ENCODE measurements around the gene HOXD8.

HOXD8 gene

DNA sequence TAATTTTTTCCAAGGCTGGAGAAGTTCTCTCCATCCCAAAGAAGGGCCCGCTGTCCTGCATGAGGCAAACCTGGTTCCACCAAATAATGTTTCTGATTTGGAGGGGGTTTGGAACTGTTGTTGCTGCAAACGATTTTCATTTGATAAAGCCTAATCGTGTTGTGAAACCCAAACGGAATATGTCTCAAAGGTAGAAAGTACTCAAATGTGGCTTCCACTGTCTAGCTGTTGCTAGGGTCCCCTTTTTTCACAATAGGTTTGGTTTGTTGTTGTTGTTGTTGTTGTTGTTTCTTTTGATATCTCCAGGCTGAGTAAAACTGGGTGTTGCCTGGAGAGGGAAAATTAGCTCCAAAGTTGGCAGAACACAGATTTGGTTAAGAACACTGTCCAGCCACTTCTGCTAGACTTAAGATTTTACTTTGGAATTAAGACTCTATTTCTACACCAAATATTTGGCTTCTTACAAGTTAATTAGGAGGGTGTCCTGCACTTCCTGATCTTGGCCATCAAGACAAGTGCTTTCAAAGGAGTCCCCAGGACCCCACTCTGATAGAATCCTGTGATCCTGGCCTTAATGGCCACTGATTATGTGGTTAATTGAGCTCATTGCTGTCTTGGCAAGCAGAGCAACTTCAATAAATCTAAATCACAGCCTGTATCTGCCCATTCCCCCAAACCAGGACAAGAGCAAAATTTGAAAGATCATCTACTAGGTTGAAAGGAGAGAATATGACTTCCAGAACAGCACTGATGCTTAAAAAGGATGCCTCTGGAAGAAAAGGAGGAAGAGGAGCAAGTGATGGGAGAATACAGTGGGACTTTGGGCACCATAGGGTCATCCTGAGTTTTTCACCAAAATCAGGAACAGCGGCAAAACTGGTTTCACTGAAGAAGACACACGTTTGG lies 40.3 kb upstream of the HOXD8 start:
- H3K9me3 ChIP-seq (ENCODE audit: control insufficient read depth, insufficient read depth, low read depth, low read length): no peaks in the 10 kb centered on the region
- H3K36me3 ChIP-seq (ENCODE audit: control insufficient read depth in 2 of 2, insufficient read depth in 1 of 2, low read length in 2 of 2): peaks cover 0 to under 1% of the 10 kb centered on the region in 2 experiments; a peak in 1 of 3 replicates
- ChIA-PET CTCF (interaction anchor here (0.6 to 5.6 kb wide), 13 partner anchors 8 to 1058 kb away, joined by 3 to 33 read pairs (median 3); no protein-coding TSS in a partner anchor), POLR2A (interaction anchor here (1.4 to 1.7 kb wide), 2 partner anchors 9 to 15 kb away, joined by 3 to 5 read pairs; no protein-coding TSS in a partner anchor)
- no peaks in the 10 kb centered on the region for H3K4me1 ChIP-seq (ENCODE audit: control insufficient read depth, insufficient read depth, low read length)
- no peak overlapping the region for H3K27ac ChIP-seq (ENCODE audit: extremely low read depth, low read depth, low read length)
- no peak for TF ChIP-seq ZNF366 (tag by site-specific recombination; conservative IDR thresholded peaks at IDR 0.05)
- TF ChIP-seq GLI2 (tag by site-specific recombination; IDR thresholded peaks at IDR 0.05; ENCODE audit: borderline replicate concordance, low read depth): no peak
- no peak for TF ChIP-seq ZNF76 (tag by site-specific recombination; IDR thresholded peaks at IDR 0.05; ENCODE audit: borderline replicate concordance, low read depth)
- TF ChIP-seq ZNF514 (tag by site-specific recombination; IDR thresholded peaks at IDR 0.05): no peak
- TF ChIP-seq ZNF221 (tag by site-specific recombination; IDR thresholded peaks at IDR 0.05; ENCODE audit: borderline replicate concordance): no peak
- TF ChIP-seq, protein P1, sequence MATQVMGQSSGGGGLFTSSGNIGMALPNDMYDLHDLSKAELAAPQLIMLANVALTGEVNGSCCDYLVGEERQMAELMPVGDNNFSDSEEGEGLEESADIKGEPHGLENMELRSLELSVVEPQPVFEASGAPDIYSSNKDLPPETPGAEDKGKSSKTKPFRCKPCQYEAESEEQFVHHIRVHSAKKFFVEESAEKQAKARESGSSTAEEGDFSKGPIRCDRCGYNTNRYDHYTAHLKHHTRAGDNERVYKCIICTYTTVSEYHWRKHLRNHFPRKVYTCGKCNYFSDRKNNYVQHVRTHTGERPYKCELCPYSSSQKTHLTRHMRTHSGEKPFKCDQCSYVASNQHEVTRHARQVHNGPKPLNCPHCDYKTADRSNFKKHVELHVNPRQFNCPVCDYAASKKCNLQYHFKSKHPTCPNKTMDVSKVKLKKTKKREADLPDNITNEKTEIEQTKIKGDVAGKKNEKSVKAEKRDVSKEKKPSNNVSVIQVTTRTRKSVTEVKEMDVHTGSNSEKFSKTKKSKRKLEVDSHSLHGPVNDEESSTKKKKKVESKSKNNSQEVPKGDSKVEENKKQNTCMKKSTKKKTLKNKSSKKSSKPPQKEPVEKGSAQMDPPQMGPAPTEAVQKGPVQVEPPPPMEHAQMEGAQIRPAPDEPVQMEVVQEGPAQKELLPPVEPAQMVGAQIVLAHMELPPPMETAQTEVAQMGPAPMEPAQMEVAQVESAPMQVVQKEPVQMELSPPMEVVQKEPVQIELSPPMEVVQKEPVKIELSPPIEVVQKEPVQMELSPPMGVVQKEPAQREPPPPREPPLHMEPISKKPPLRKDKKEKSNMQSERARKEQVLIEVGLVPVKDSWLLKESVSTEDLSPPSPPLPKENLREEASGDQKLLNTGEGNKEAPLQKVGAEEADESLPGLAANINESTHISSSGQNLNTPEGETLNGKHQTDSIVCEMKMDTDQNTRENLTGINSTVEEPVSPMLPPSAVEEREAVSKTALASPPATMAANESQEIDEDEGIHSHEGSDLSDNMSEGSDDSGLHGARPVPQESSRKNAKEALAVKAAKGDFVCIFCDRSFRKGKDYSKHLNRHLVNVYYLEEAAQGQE (tag by site-specific recombination; IDR thresholded peaks at IDR 0.05): no peak
- TF ChIP-seq GLIS1 (tag by site-specific recombination; IDR thresholded peaks at IDR 0.05): no peak
- TF ChIP-seq SETDB1 (IDR thresholded peaks at IDR 0.05; ENCODE audit: insufficient read length, low read length): no peak
- no peak for TF ChIP-seq EGR2 (tag by site-specific recombination; IDR thresholded peaks at IDR 0.05; ENCODE audit: low read depth)
- no peak for TF ChIP-seq MZF1 (tag by site-specific recombination; IDR thresholded peaks at IDR 0.05; ENCODE audit: borderline replicate concordance)
- TF ChIP-seq ZNF10 (tag by site-specific recombination; IDR thresholded peaks at IDR 0.05): no peak
- TF ChIP-seq ZNF776 (tag by site-specific recombination; IDR thresholded peaks at IDR 0.05; ENCODE audit: borderline replicate concordance): no peak
- TF ChIP-seq, protein P2, sequence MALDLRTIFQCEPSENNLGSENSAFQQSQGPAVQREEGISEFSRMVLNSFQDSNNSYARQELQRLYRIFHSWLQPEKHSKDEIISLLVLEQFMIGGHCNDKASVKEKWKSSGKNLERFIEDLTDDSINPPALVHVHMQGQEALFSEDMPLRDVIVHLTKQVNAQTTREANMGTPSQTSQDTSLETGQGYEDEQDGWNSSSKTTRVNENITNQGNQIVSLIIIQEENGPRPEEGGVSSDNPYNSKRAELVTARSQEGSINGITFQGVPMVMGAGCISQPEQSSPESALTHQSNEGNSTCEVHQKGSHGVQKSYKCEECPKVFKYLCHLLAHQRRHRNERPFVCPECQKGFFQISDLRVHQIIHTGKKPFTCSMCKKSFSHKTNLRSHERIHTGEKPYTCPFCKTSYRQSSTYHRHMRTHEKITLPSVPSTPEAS (tag by site-specific recombination; IDR thresholded peaks at IDR 0.05): no peak
- H3K4me3 ChIP-seq (ENCODE audit: low read depth, low read length): no peak overlapping the region

DNA sequence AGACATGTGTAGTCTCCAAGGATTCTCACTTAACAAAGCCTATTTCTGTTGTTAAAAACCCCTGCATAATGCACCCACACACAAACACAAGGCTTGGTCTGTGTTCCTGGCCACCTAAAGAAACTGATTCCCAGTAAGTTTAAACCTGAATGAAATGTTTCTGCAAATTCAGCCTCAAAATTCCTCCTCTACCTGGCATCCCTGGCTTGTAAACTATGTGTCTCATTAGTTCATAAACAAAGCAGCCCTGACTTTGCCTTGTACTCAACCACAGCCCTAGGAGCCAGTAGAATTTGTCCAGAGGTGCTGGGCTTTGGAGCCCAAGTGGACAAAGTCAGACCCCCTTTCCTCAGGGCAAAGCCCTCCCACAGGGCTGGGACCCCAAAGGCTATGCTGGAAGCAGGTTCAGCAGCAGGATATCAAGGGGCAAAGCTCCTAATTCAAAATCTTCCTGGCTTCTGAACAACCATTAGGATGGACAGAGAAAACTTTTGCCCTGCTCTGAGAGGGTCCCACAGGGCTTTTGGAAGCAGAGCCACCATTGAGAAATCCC lies 39.6 kb upstream of the HOXD8 start:
- Histone ChIP-seq H3K27ac (ENCODE audit: extremely low read depth, low read depth, low read length) (no peak overlapping the region), H3K4me3 (ENCODE audit: low read depth, low read length) (no peak overlapping the region), H3K4me1 (ENCODE audit: control insufficient read depth, insufficient read depth, low read length) (no peaks in the 10 kb centered on the region), H3K36me3 (ENCODE audit: control insufficient read depth in 2 of 2, insufficient read depth in 1 of 2, low read length in 2 of 2) (peaks cover 0 to 8% of the 10 kb centered on the region in 2 experiments; a peak in 1 of 3 replicates), H3K9me3 (ENCODE audit: control insufficient read depth, insufficient read depth, low read depth, low read length) (no peaks in the 10 kb centered on the region)
- POLR2A ChIA-PET: no interaction called here
- CTCF ChIA-PET: interaction anchor here (0.6 to 1.1 kb wide), 3 partner anchors 9 to 1058 kb away, joined by 3 to 4 read pairs (median 3); no protein-coding TSS in a partner anchor
- TF ChIP-seq ZNF16 (tag by site-specific recombination; IDR thresholded peaks at IDR 0.05; ENCODE audit: low read depth) (no peak), REPIN1 (tag by site-specific recombination; IDR thresholded peaks at IDR 0.05; ENCODE audit: low read depth) (no peak), ZNF521 (tag by site-specific recombination; IDR thresholded peaks at IDR 0.05) (no peak), KLF8 (tag by site-specific recombination; IDR thresholded peaks at IDR 0.05) (no peak), ZNF274 (IDR thresholded peaks at IDR 0.05; ENCODE audit: low read length) (no peak), ZNF274 (tag by site-specific recombination; IDR thresholded peaks at IDR 0.05; ENCODE audit: borderline replicate concordance) (no peak), SALL2 (tag by site-specific recombination; IDR thresholded peaks at IDR 0.05; ENCODE audit: borderline replicate concordance) (no peak), KLF7 (tag by site-specific recombination; IDR thresholded peaks at IDR 0.05; ENCODE audit: borderline replicate concordance) (no peak), RBAK (tag by site-specific recombination; IDR thresholded peaks at IDR 0.05) (no peak), ZNF175 (tag by site-specific recombination; IDR thresholded peaks at IDR 0.05) (no peak), ZNF626 (tag by site-specific recombination; IDR thresholded peaks at IDR 0.05) (no peak), ZNF354C (tag by site-specific recombination; IDR thresholded peaks at IDR 0.05; ENCODE audit: borderline replicate concordance, low read depth) (no peak), ZNF623 (tag by site-specific recombination; IDR thresholded peaks at IDR 0.05) (no peak), ZNF48 (tag by site-specific recombination; IDR thresholded peaks at IDR 0.05) (no peak)
- TF ChIP-seq, protein P3, sequence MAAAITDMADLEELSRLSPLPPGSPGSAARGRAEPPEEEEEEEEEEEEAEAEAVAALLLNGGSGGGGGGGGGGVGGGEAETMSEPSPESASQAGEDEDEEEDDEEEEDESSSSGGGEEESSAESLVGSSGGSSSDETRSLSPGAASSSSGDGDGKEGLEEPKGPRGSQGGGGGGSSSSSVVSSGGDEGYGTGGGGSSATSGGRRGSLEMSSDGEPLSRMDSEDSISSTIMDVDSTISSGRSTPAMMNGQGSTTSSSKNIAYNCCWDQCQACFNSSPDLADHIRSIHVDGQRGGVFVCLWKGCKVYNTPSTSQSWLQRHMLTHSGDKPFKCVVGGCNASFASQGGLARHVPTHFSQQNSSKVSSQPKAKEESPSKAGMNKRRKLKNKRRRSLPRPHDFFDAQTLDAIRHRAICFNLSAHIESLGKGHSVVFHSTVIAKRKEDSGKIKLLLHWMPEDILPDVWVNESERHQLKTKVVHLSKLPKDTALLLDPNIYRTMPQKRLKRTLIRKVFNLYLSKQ (tag by site-specific recombination; IDR thresholded peaks at IDR 0.05; ENCODE audit: borderline replicate concordance): no peak
